Right atrium auricular region (tissue), 2 donors: ENCODE results near the gene PRKCE. TPM values are rescaled to one million over a fixed set of nuclear protein-coding genes. Genes with fewer than 3 reads are reported as not detected.

Experiments used
- DNase-seq: peaks from one replicate; pipeline ENCODE4 v3.0.0-alpha.2; 2019; ENCODE audit warnings: low spot score
- H3K27ac ChIP-seq, 2 donors: fragments of 200-600 bp; sonication (generic); 1 replicate in 1 of 2; 2 replicates in 1 of 2; pipeline ENCODE4 v1.5.1; 2016 to 2019
- H3K27me3 ChIP-seq, 2 donors: fragments of 200-600 bp; sonication (generic); one replicate each; pipeline versions ENCODE4 v1.5.1 to v1.6.0; 2017 to 2019
- H3K36me3 ChIP-seq: fragments of 200-600 bp; sonication (generic); one replicate; pipeline ENCODE4 v1.5.1; 2016
- H3K4me1 ChIP-seq, 2 donors: fragments of 200-600 bp; sonication (generic); one replicate each; pipeline versions ENCODE4 v1.5.1 to v1.6.0; 2017 to 2019
- H3K4me3 ChIP-seq, 2 donors: fragments of 200-600 bp; sonication (generic); 1 replicate in 1 of 2; 2 replicates in 1 of 2; pipeline ENCODE4 v1.5.1; 2017 to 2019; ENCODE audit warnings: mild to moderate bottlenecking in 1 of 2, moderate library complexity in 1 of 2
- H3K9me3 ChIP-seq, 2 donors: fragments of 200-600 bp; sonication (generic); one replicate each; pipeline ENCODE4 v1.5.1; 2019
- CTCF ChIP-seq, 2 donors: fragments of 200-600 bp; sonication (generic); IDR thresholded peaks; one replicate each; pipeline ENCODE4 v1.5.1; 2019; ENCODE audit warnings: antibody characterized with exemption in 2 of 2
- total RNA-seq, 2 donors: library from RNA; depleted of rRNA; stranded (reverse); fragments of >200 nt; gene quantifications; one replicate each; pipeline ENCODE4 v1.1.0, GENCODE V29; 2016

The PRKCE gene
- total RNA-seq, 2 donors from 2014 or later, result 7.2 to 11.8 TPM

GRCh38 chr2:45707006-45707405 lies 55.5 kb downstream of the PRKCE start:
- no peaks in the 10 kb centered on the region for H3K9me3 ChIP-seq
- H3K4me1 ChIP-seq, result peaks cover 0 to 29% of the 10 kb centered on the region in 2 donors
- no peak overlapping the region for H3K4me3 ChIP-seq
- no peak for TF ChIP-seq CTCF (IDR thresholded peaks at IDR 0.05)
- DNase-seq, result no peak
- H3K27me3 ChIP-seq, result no peaks in the 10 kb centered on the region
- H3K27ac ChIP-seq, result no peak overlapping the region
- H3K36me3 ChIP-seq, result no peaks in the 10 kb centered on the region

- Histone ChIP-seq H3K9me3 (no peaks in the 10 kb centered on the region), H3K4me3 (no peak overlapping the region), H3K36me3 (no peaks in the 10 kb centered on the region), H3K27me3 (no peaks in the 10 kb centered on the region), H3K4me1 (peaks cover 0 to 29% of the 10 kb centered on the region in 2 donors), H3K27ac (no peak overlapping the region)
- no peak for TF ChIP-seq CTCF (IDR thresholded peaks at IDR 0.05)
- no peak for DNase-seq
Measured at GRCh38 chr2:45707661-45708060, 56.2 kb downstream of the PRKCE start.

- DNase-seq, result no peak
- Histone ChIP-seq H3K4me3 (no peak overlapping the region), H3K27ac (no peak overlapping the region), H3K4me1 (peaks cover 0 to 32% of the 10 kb centered on the region in 2 donors), H3K27me3 (no peaks in the 10 kb centered on the region), H3K9me3 (no peaks in the 10 kb centered on the region), H3K36me3 (no peaks in the 10 kb centered on the region)
- TF ChIP-seq CTCF (IDR thresholded peaks at IDR 0.05), result no peak
Measured at GRCh38 chr2:45708501-45708900, 57.0 kb downstream of the PRKCE start.

- no peak for DNase-seq
- H3K27ac ChIP-seq, result no peak overlapping the region
- no peaks in the 10 kb centered on the region for H3K27me3 ChIP-seq
- H3K36me3 ChIP-seq, result no peaks in the 10 kb centered on the region
- H3K9me3 ChIP-seq, result no peaks in the 10 kb centered on the region
- no peak for TF ChIP-seq CTCF (IDR thresholded peaks at IDR 0.05)
- H3K4me1 ChIP-seq, result peaks cover 0 to 38% of the 10 kb centered on the region in 2 donors
- no peak overlapping the region for H3K4me3 ChIP-seq
Measured at GRCh38 chr2:45709137-45709536, 57.7 kb downstream of the PRKCE start.

GRCh38 chr2:45710468-45710867 lies 59.0 kb downstream of the PRKCE start:
- no peak for TF ChIP-seq CTCF (IDR thresholded peaks at IDR 0.05)
- Histone ChIP-seq H3K36me3 (no peaks in the 10 kb centered on the region), H3K27me3 (no peaks in the 10 kb centered on the region), H3K4me1 (peaks cover 0 to 42% of the 10 kb centered on the region in 2 donors), H3K27ac (no peak overlapping the region), H3K4me3 (no peak overlapping the region), H3K9me3 (no peaks in the 10 kb centered on the region)
- no peak for DNase-seq

GRCh38 chr2:45711224-45711623 lies 59.7 kb downstream of the PRKCE start:
- Histone ChIP-seq H3K36me3 (no peaks in the 10 kb centered on the region), H3K27me3 (no peaks in the 10 kb centered on the region), H3K27ac (no peak overlapping the region), H3K4me3 (no peak overlapping the region), H3K9me3 (no peaks in the 10 kb centered on the region), H3K4me1 (peaks cover 0 to 34% of the 10 kb centered on the region in 2 donors)
- DNase-seq, result no peak
- no peak for TF ChIP-seq CTCF (IDR thresholded peaks at IDR 0.05)
